Measurements from ENCODE around the gene TVP23C. TPM values are rescaled to one million over a fixed set of nuclear protein-coding genes. Genes with fewer than 3 reads are reported as not detected.

TVP23C gene
- total RNA-seq, 1 experiment from 2014 or later = 16.9 TPM

DNA sequence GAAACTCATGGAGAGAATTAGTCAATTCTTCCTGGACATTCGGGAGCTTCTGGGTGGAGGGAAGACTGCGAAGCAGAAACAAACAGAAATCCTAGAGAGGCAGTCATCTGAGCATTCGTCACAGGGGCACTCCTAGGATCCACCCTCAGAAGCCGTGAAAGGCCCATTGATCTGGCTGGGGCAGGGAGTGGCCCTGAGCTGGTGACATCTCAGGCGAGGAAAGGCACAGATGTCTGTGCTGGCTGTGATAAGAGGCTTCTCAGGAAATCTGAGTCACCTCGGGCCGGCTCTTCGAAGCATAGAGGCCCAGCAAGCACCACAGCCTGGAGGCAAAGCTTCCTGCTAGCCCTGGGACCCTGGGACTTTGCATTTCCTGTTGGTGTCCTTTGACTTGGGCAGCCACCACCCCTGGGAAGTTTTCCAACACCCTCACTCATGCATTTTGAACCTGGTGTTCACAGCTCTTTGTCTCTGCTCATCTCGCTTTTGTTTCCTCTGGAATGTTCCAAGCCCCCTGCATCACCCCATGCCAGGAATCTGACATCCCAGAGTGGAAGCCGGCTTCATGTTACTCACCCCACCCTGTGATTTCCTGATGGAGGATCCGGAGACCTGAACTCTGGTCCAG is 72.5 kb downstream of the TVP23C start:
- Histone ChIP-seq H4K8ac (replicated peaks; ENCODE audit: insufficient read length, low read depth, low read length) (no peak overlapping the region), H2BK15ac (ENCODE audit: low read depth, low read length) (no peak overlapping the region; the same call in 1 of the 2 replicates), H2BK20ac (ENCODE audit: low read depth, low read length, poor library complexity, severe bottlenecking) (no peak overlapping the region), H3K79me2 (ENCODE audit: insufficient read depth, low read length) (no peaks in the 10 kb centered on the region), H3K27ac (ENCODE audit: insufficient read length, low read depth, low read length) (peak overlapping the region; percentile 90), H3T11ph (ENCODE audit: low read length) (no peak overlapping the region), H2BK5ac (ENCODE audit: insufficient read length, low read length) (peak overlapping the region; percentile 6), H3K14ac (ENCODE audit: insufficient read depth, low read length) (no peak overlapping the region), H3K4ac (ENCODE audit: low read depth, low read length) (no peak overlapping the region), H3K4me2 (ENCODE audit: insufficient read depth, insufficient read length, low read length) (no peak overlapping the region), H3K23me2 (ENCODE audit: insufficient read length, low read depth, low read length, poor library complexity, severe bottlenecking) (no peaks in the 10 kb centered on the region), H4K20me1 (ENCODE audit: control insufficient read depth, insufficient read depth, insufficient read length) (no peaks in the 10 kb centered on the region), H3K4me1 (ENCODE audit: insufficient read depth, low read length) (peaks cover 6% of the 10 kb centered on the region; the same call in 1 of the 2 replicates), H3K23ac (ENCODE audit: insufficient read length, low read depth, low read length) (no peak overlapping the region), H2AK5ac (ENCODE audit: insufficient read length, low read length) (no peak overlapping the region), H2BK12ac (ENCODE audit: insufficient read length, low read depth, low read length) (no peak overlapping the region), H4K91ac (ENCODE audit: insufficient read length, low read depth, low read length) (peak overlapping the region; percentile 71), H2AFZ (ENCODE audit: low read length) (no peak overlapping the region), H3K27me3 (ENCODE audit: insufficient read depth, low read length) (no peaks in the 10 kb centered on the region), H4K5ac (ENCODE audit: insufficient read length, low read depth, low read length) (no peak overlapping the region), H2BK120ac (ENCODE audit: low read depth, low read length, poor library complexity, severe bottlenecking) (no peak overlapping the region), H3K9me3 (ENCODE audit: control insufficient read depth, low read depth, low read length) (no peaks in the 10 kb centered on the region), H3K18ac (ENCODE audit: insufficient read length, low read depth, low read length) (no peak overlapping the region), H3K56ac (ENCODE audit: insufficient read length, low read depth, low read length) (no peak overlapping the region), H3K9ac (ENCODE audit: extremely low read depth, insufficient read length, low read length) (no peak overlapping the region), H3K79me1 (ENCODE audit: insufficient read depth, low read depth, low read length, poor library complexity, severe bottlenecking) (no peaks in the 10 kb centered on the region)
- TF ChIP-seq, protein P1, sequence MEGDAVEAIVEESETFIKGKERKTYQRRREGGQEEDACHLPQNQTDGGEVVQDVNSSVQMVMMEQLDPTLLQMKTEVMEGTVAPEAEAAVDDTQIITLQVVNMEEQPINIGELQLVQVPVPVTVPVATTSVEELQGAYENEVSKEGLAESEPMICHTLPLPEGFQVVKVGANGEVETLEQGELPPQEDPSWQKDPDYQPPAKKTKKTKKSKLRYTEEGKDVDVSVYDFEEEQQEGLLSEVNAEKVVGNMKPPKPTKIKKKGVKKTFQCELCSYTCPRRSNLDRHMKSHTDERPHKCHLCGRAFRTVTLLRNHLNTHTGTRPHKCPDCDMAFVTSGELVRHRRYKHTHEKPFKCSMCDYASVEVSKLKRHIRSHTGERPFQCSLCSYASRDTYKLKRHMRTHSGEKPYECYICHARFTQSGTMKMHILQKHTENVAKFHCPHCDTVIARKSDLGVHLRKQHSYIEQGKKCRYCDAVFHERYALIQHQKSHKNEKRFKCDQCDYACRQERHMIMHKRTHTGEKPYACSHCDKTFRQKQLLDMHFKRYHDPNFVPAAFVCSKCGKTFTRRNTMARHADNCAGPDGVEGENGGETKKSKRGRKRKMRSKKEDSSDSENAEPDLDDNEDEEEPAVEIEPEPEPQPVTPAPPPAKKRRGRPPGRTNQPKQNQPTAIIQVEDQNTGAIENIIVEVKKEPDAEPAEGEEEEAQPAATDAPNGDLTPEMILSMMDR (conservative IDR thresholded peaks at IDR 0.05) = no peak
- peaks cover 29 to 54% (median 39%) of the 10 kb centered on the region in 3 experiments for H3K36me3 Mint-ChIP-seq (ENCODE audit: insufficient read depth in 1 of 3, low read depth in 3 of 3)
- H3K4me1 Mint-ChIP-seq = peaks cover 31 to 35% of the 10 kb centered on the region in 2 experiments
- WGBS (ENCODE audit: extremely low coverage, insufficient read length, low lambda C conversion rate) = no CpG with 5 or more reads among the region's 11 CpGs
- peak overlapping the region; percentile 76 to 94 (median 91) for H3K27ac Mint-ChIP-seq
- H3K4me3 Mint-ChIP-seq = no peak overlapping the region
- H3K27me3 Mint-ChIP-seq (ENCODE audit: low read depth) = no peaks in the 10 kb centered on the region
- peaks cover 3 to 4% of the 10 kb centered on the region in 2 experiments; a peak in 3 of 5 replicates for H3K9me3 Mint-ChIP-seq
- peak; percentile 94 for DNase-seq

Measured in H9 (cell line).